SH-SY5Y (cell line): Measurements from ENCODE around the gene MARK2.

Experiments used
- GATA2 ChIP-seq: IDR thresholded peaks from 2 replicates; pipeline ENCODE4 v1.6.1; 2011; ENCODE audit warnings: mild to moderate bottlenecking, low read depth, low read length
- GATA3 ChIP-seq: IDR thresholded peaks from 2 replicates; pipeline ENCODE4 v1.6.1; 2011; ENCODE audit warnings: low read depth, mild to moderate bottlenecking, low read length, moderate library complexity

DNA sequence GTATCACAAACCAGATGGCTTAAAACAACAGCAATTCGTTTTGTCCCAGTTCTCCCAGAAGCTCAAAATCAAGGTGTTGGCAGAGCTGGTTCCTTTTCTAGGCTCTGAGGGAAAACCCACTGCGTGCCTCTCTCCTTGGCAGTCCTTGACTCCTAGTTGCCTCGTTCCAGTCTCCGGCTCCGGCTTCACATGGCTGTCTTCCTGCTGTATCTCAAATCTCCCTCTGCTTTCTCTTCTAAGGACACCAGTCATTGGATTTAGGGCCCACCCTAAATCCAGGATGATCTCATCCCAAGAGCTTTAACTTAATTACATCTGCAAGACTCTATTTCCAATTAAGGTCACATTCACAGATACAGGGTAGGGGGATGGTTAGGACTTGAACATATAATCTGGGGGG lies 90.7 kb downstream of the MARK2 start:
- no peak for TF ChIP-seq GATA3
- no peak for TF ChIP-seq GATA2
